HepG2 (cell line): ENCODE results near the gene PACS1. TPM values are rescaled to one million over a fixed set of nuclear protein-coding genes. Genes with fewer than 3 reads are reported as not detected.

Source experiments
- CHCHD3 ChIP-seq: sonication (generic); formaldehyde crosslinking; IDR thresholded peaks from 2 replicates; pipeline ENCODE4 v1.8.0; 2022; ENCODE audit warnings: mild to moderate bottlenecking, missing genetic modification reagents, moderate library complexity
- KDM5B ChIP-seq: sonication (generic); formaldehyde crosslinking; IDR thresholded peaks from 2 replicates; pipeline ENCODE4 v1.4.0; 2020; ENCODE audit warnings: missing genetic modification reagents, mild to moderate bottlenecking, borderline replicate concordance
- ZFP41 ChIP-seq: sonication (generic); formaldehyde crosslinking; IDR thresholded peaks from 2 replicates; pipeline ENCODE4 v1.4.0; 2020; ENCODE audit warnings: mild to moderate bottlenecking, missing genetic modification reagents, borderline replicate concordance
- ZKSCAN5 ChIP-seq: sonication (generic); formaldehyde crosslinking; IDR thresholded peaks from 2 replicates; pipeline ENCODE4 v1.5.1; 2020; ENCODE audit warnings: mild to moderate bottlenecking, missing genetic modification reagents
- ZNF234 ChIP-seq: sonication (generic); formaldehyde crosslinking; conservative IDR thresholded peaks from 2 replicates; pipeline ENCODE4 v1.5.1; 2020; ENCODE audit warnings: mild to moderate bottlenecking, missing genetic modification reagents
- ZNF263 ChIP-seq: sonication (generic); formaldehyde crosslinking; IDR thresholded peaks from 2 replicates; pipeline ENCODE4 v1.4.0; 2020; ENCODE audit warnings: missing genetic modification reagents
- ZNF674 ChIP-seq: sonication (generic); formaldehyde crosslinking; IDR thresholded peaks from 2 replicates; pipeline ENCODE4 v1.5.0; 2020; ENCODE audit warnings: low read depth, mild to moderate bottlenecking, missing genetic modification reagents
- ZNF839 ChIP-seq: sonication (generic); formaldehyde crosslinking; IDR thresholded peaks from 2 replicates; pipeline ENCODE4 v1.4.0; 2020; ENCODE audit warnings: missing genetic modification reagents, mild to moderate bottlenecking, borderline replicate concordance
- polyA plus RNA-seq, 8 experiments: library from polyadenylated mRNA; depleted of rRNA in 3 of 8; stranded (reverse) in 7 of 8; unstranded in 1 of 8; fragments of >200 nt; fragmentation: Illumina TruSeq in 4 of 8; extraction: Trizol in 4 of 8; gene quantifications; 2 replicates each; pipeline versions ENCODE4 v1.2.1 to v1.2.3, GENCODE V29; 2011 to 2016; ENCODE audit warnings: low read depth in 4 of 8, missing spikeins in 1 of 8, mixed read lengths in 1 of 8; ENCODE audit not compliant: insufficient read depth in 1 of 8
- total RNA-seq, 5 experiments: library from RNA; depleted of rRNA; stranded (reverse); fragments of >200 nt; fragmentation: Illumina TruSeq; extraction: Trizol; gene quantifications; 2 replicates each; pipeline ENCODE4 v1.2.3, GENCODE V29; 2016; ENCODE audit warnings: low read depth in 1 of 5
- TF ChIP-seq, protein P1 (sequence below): sonication (generic); formaldehyde crosslinking; IDR thresholded peaks from 2 replicates; pipeline ENCODE4 v1.4.0; 2020; ENCODE audit warnings: missing genetic modification reagents
- TF ChIP-seq, protein P2 (sequence below): sonication (generic); formaldehyde crosslinking; IDR thresholded peaks from 2 replicates; pipeline ENCODE4 v1.4.0; 2020; ENCODE audit warnings: missing genetic modification reagents, borderline replicate concordance
- TF ChIP-seq, protein P3 (sequence below): sonication (generic); formaldehyde crosslinking; IDR thresholded peaks from 2 replicates; pipeline ENCODE4 v1.4.0; 2020; ENCODE audit warnings: low read depth, missing genetic modification reagents
- TF ChIP-seq, protein P4 (sequence below): sonication (generic); formaldehyde crosslinking; IDR thresholded peaks from 2 replicates; pipeline ENCODE4 v1.9.0; 2022; ENCODE audit warnings: missing genetic modification reagents, mild to moderate bottlenecking, borderline replicate concordance
- TF ChIP-seq, protein P5 (sequence below): sonication (generic); formaldehyde crosslinking; IDR thresholded peaks from 2 replicates; pipeline ENCODE4 v1.5.0; 2020; ENCODE audit warnings: mild to moderate bottlenecking, low read depth, missing genetic modification reagents, borderline replicate concordance
- TF ChIP-seq, protein P6 (sequence below): sonication (generic); formaldehyde crosslinking; IDR thresholded peaks from 2 replicates; pipeline ENCODE4 v1.4.0; 2020; ENCODE audit warnings: mild to moderate bottlenecking, low read depth, missing genetic modification reagents
- TF ChIP-seq, protein P7 (sequence below): sonication (generic); formaldehyde crosslinking; IDR thresholded peaks from 2 replicates; pipeline ENCODE4 v1.5.0; 2020; ENCODE audit warnings: missing genetic modification reagents

PACS1 gene
- total and polyA plus RNA-seq, 2 of the 13 experiments (the other 11 are each of a cell fraction or from before 2014, with no cell fraction given) = 7.6 to 8.6 TPM

DNA sequence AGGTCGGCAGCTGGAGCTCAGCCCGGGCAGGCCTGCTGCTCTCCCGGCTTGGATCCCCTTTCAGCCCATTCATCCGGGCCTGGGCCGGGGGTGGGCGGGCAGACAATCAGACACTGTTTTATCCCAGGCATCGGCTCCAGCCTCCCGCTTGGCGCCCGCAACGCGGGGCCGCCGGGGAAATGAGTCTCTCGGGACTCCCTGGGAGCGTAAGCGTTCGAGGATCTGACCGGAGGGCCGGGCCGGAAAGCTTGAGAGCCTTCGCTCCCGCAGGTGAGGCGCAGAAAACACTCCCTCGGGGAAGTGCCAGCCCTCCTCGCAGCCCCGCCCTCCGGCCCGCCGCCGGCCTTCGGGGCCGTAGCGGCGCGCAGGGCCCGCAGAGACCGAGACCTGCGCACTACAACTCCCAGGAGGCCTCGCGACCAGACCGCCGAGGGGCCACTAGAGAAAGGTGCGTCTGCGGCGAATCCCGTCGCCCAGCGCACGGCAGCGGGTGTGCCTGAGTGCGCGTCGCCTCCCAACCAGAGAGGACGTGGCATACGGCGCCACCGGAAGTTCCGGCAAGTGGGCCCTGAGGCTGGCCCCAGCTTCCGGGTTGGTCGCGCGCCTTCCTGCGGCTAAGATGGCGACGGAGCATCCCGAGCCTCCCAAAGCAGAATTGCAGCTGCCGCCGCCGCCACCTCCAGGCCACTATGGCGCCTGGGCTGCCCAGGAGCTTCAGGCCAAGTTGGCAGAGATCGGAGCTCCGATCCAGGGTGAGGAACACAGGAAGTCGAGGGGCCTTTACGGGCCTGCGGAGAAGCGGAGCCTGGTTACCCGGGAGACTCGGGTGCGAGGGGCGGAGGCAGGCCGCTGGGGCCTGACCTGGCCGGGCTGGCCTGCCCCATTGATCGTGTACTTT lies 18.1 kb upstream of the PACS1 start, which contains the start of gene SF3B2 (continued):
- TF ChIP-seq ZFP41 (CRISPR knock-in tag) (no peak), CHCHD3 (CRISPR knock-in tag) (no peak), ZKSCAN5 (CRISPR knock-in tag) (no peak), ZNF263 (CRISPR knock-in tag) (no peak; the same call in 1 of the 2 replicates), KDM5B (CRISPR knock-in tag) (peak; percentile 69; the same call in 1 of the 2 replicates), ZNF674 (CRISPR knock-in tag) (no peak), ZNF234 (CRISPR knock-in tag) (no peak), ZNF839 (CRISPR knock-in tag) (no peak)
- TF ChIP-seq, protein P1, sequence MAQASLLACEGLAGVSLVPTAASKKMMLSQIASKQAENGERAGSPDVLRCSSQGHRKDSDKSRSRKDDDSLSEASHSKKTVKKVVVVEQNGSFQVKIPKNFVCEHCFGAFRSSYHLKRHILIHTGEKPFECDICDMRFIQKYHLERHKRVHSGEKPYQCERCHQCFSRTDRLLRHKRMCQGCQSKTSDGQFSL (CRISPR knock-in tag) = 0 out of 2 replicates have a peak, but pooled peaks have one; percentile 59
- TF ChIP-seq, protein P2, sequence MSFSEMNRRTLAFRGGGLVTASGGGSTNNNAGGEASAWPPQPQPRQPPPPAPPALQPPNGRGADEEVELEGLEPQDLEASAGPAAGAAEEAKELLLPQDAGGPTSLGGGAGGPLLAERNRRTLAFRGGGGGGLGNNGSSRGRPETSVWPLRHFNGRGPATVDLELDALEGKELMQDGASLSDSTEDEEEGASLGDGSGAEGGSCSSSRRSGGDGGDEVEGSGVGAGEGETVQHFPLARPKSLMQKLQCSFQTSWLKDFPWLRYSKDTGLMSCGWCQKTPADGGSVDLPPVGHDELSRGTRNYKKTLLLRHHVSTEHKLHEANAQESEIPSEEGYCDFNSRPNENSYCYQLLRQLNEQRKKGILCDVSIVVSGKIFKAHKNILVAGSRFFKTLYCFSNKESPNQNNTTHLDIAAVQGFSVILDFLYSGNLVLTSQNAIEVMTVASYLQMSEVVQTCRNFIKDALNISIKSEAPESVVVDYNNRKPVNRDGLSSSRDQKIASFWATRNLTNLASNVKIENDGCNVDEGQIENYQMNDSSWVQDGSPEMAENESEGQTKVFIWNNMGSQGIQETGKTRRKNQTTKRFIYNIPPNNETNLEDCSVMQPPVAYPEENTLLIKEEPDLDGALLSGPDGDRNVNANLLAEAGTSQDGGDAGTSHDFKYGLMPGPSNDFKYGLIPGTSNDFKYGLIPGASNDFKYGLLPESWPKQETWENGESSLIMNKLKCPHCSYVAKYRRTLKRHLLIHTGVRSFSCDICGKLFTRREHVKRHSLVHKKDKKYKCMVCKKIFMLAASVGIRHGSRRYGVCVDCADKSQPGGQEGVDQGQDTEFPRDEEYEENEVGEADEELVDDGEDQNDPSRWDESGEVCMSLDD (CRISPR knock-in tag) = no peak
- TF ChIP-seq, protein P3, sequence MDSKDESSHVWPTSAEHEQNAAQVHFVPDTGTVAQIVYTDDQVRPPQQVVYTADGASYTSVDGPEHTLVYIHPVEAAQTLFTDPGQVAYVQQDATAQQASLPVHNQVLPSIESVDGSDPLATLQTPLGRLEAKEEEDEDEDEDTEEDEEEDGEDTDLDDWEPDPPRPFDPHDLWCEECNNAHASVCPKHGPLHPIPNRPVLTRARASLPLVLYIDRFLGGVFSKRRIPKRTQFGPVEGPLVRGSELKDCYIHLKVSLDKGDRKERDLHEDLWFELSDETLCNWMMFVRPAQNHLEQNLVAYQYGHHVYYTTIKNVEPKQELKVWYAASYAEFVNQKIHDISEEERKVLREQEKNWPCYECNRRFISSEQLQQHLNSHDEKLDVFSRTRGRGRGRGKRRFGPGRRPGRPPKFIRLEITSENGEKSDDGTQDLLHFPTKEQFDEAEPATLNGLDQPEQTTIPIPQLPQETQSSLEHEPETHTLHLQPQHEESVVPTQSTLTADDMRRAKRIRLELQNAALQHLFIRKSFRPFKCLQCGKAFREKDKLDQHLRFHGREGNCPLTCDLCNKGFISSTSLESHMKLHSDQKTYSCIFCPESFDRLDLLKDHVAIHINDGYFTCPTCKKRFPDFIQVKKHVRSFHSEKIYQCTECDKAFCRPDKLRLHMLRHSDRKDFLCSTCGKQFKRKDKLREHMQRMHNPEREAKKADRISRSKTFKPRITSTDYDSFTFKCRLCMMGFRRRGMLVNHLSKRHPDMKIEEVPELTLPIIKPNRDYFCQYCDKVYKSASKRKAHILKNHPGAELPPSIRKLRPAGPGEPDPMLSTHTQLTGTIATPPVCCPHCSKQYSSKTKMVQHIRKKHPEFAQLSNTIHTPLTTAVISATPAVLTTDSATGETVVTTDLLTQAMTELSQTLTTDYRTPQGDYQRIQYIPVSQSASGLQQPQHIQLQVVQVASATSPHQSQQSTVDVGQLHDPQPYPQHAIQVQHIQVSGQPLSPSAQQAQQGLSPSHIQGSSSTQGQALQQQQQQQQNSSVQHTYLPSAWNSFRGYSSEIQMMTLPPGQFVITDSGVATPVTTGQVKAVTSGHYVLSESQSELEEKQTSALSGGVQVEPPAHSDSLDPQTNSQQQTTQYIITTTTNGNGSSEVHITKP (CRISPR knock-in tag) = peak; percentile 64; the same call in 1 of the 2 replicates
- TF ChIP-seq, protein P4, sequence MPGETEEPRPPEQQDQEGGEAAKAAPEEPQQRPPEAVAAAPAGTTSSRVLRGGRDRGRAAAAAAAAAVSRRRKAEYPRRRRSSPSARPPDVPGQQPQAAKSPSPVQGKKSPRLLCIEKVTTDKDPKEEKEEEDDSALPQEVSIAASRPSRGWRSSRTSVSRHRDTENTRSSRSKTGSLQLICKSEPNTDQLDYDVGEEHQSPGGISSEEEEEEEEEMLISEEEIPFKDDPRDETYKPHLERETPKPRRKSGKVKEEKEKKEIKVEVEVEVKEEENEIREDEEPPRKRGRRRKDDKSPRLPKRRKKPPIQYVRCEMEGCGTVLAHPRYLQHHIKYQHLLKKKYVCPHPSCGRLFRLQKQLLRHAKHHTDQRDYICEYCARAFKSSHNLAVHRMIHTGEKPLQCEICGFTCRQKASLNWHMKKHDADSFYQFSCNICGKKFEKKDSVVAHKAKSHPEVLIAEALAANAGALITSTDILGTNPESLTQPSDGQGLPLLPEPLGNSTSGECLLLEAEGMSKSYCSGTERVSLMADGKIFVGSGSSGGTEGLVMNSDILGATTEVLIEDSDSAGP (CRISPR knock-in tag) = peak; percentile 96
- TF ChIP-seq, protein P5, sequence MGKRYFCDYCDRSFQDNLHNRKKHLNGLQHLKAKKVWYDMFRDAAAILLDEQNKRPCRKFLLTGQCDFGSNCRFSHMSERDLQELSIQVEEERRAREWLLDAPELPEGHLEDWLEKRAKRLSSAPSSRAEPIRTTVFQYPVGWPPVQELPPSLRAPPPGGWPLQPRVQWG = no peak
- TF ChIP-seq, protein P6, sequence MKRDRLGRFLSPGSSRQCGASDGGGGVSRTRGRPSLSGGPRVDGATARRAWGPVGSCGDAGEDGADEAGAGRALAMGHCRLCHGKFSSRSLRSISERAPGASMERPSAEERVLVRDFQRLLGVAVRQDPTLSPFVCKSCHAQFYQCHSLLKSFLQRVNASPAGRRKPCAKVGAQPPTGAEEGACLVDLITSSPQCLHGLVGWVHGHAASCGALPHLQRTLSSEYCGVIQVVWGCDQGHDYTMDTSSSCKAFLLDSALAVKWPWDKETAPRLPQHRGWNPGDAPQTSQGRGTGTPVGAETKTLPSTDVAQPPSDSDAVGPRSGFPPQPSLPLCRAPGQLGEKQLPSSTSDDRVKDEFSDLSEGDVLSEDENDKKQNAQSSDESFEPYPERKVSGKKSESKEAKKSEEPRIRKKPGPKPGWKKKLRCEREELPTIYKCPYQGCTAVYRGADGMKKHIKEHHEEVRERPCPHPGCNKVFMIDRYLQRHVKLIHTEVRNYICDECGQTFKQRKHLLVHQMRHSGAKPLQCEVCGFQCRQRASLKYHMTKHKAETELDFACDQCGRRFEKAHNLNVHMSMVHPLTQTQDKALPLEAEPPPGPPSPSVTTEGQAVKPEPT (CRISPR knock-in tag) = no peak
- TF ChIP-seq, protein P7, sequence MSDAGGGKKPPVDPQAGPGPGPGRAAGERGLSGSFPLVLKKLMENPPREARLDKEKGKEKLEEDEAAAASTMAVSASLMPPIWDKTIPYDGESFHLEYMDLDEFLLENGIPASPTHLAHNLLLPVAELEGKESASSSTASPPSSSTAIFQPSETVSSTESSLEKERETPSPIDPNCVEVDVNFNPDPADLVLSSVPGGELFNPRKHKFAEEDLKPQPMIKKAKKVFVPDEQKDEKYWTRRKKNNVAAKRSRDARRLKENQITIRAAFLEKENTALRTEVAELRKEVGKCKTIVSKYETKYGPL = no peak
